HG02981 (cell line): ENCODE results near the gene ZCCHC17.
"Not testable (repeated sequence)": the region's sequence is repeated elsewhere in the genome, so short reads cannot be mapped to it uniquely, and the experiment has no call there.

Source experiments
- ATAC-seq: cut with Tn5 transposase; IDR thresholded peaks from one replicate; pipeline ENCODE4 v1.9.1; 2021; ENCODE audit warnings: mild to moderate bottlenecking, moderate library complexity; ENCODE audit not compliant: unreplicated experiment

Gene ZCCHC17

GRCh38 chr1:31368611-31369107, 71.8 kb downstream of the ZCCHC17 start:
- no peak for ATAC-seq

- no peak for ATAC-seq
Observed at GRCh38 chr1:31370021-31370420, 73.2 kb downstream of the ZCCHC17 start.

DNA sequence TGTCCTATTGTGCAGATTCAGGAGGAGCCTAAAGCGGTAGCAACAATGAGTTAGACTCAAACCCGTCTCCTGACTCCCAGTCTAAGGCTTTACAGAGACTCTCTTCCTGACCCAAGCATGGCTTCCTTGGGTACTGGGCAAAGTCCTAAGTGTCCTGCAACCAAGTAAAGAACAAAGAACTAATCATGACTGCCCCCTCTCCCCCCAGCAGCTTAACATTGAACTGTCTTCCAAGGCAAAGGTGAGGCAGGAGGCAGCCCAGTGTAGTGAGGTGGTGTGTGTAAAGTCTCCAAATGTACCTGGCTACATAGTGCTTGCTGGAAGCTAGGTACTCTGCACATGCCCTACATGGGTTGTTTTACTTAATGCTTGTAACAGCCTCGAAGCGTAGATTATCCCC, 73.7 kb downstream of the ZCCHC17 start:
- no peak for ATAC-seq

- ATAC-seq: no peak
Observed at GRCh38 chr1:31371121-31371959, 74.5 kb downstream of the ZCCHC17 start.

GRCh38 chr1:31372051-31372450, 75.2 kb downstream of the ZCCHC17 start:
- ATAC-seq: no peak

- ATAC-seq: no peak
Observed at GRCh38 chr1:31372751-31373055, 75.9 kb downstream of the ZCCHC17 start.

- ATAC-seq: no peak
Observed at GRCh38 chr1:31373056-31373896, 76.4 kb downstream of the ZCCHC17 start, which contains the start of gene FABP3. TSS of gene FABP3 (minus strand) at chr1:31373076. CDS start at chr1:31373014, 62 bp downstream.

DNA sequence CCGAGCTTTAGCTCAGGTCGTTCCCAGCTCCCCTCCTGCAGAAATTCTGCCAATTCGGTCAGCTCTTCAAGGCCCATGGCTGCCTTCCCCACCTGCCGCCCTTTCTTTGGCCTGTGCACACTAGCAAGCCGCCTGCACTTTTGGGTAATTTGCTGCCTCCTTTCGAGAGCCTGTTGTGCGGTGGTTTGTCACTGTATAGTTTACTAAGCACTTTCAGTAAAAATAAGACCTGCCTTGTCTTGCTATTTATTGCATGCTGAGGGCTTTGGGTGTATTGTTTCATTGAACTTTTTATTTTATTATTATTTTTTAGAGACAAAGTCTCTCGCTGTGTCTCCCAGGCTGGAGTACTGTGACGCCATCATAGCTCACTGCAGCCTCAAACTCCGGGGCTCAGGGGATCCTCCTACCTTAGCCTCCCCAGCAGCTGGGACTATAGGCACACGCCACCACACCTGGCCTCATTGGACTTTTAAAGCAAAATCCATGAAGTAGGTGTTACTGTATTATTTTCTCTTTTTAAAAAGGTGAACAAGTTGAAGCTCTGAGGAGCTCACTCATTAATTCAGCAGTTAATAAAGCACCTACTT, 77.2 kb downstream of the ZCCHC17 start:
- ATAC-seq: no peak

GRCh38 chr1:31374511-31375196, 77.8 kb downstream of the ZCCHC17 start:
- ATAC-seq: no peak

GRCh38 chr1:31376375-31377134, 79.7 kb downstream of the ZCCHC17 start:
- no peak for ATAC-seq

DNA sequence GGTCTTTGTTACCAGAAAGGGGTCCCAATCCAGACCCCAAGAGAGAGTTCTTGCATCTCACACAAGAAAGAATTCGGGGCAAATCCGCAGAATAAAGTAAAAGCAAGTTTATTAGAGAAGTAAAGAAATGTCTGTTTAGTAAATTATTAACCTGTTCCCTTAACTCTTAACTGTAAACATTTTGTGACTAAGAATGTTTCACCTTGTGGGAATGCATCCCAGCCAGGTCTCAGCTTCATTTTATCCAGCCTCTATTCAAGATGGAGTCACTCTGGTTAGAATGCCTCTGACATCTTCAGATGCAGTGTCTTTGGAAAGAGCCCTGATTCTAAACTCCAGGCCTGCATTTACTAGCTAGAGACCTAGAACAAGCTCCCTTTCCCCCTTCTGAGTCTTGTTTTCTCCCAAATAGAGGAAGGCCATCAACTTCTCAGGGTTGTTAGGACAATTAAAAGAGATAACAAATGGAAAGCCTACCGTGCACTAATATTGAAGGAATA, 80.6 kb downstream of the ZCCHC17 start:
- ATAC-seq: no peak

DNA sequence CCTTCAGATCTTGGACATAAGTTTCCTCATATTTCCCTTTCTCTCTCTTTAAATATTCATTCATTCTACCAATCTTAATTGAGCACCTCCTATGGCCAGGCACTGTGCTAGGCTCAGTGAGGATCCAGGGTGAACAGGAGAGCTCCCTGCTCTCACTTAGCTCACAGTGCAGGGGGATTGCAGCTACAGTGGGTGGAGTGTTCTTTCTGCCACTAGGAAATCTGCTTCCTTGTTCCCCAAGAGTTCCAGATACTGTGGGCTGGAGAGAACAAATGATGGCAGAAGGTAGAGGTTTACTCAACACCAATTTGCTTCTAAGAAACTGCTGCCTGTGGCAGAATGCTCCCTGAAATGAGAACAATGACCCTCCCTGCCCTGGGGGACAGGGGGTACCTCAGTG, 81.2 kb downstream of the ZCCHC17 start:
- ATAC-seq: no peak

DNA sequence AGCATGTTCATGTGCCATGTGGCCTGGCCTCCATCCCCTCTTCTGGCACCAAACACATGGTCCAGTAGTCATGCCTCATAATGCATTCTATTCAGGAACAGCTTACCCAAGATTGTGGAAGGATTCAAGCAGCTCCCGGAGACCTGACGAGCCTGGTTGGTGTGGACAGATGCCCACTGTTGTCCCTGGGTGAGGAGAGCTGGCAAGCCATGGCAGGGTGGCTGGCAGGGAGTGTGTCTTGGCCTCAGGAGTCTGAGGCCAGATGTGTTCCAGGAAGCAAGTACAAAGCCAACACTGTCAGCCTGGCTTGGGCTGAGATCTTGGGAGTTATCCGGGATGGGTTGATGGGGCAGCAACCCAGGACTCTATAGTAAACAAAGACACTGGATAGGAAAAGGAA, 83.3 kb downstream of the ZCCHC17 start:
- ATAC-seq: no peak

DNA sequence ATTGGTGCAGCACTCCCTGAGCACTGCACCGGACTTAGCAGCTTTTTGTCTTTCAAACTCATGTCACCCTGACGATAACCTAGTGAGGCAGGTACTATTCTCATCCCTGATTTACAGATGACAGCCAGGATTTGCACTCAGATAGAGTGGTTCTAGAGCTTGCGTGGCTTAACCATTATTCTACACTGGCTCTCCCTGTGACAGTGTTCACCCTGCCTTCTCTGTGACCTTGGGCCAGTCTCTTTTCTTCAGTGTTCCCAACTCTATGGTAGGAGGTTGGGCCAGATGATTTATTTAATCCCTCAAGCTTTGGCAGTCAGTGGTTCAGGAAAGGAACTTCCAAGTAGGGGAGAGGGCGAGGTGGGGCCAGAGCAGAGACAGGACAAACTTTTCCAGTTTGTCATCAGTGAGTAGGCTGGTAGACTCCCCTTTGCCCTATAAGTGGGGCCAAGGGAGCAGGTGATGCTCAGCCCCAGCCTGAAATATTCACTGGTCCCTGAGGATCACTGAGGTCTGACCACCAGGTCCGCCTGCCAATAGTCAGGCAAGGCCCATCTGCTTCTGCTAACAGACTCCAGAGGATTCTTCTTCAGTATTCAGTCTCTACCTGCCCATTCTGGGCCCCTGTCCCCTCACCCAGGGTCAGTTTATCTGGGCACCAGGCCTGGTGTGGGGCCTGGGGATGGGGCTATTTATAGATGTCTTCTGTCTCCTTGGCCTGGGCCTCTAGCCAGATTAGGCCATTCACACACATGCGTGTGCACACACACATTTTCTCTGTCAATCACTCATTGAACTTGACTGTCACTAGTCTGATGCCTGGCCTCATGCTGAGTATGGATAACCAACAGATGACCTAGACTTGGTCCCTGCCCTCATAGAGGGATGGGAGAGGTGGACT, 84.8 kb downstream of the ZCCHC17 start:
- no peak for ATAC-seq

GRCh38 chr1:31382379-31382989, 85.7 kb downstream of the ZCCHC17 start:
- ATAC-seq: no peak

DNA sequence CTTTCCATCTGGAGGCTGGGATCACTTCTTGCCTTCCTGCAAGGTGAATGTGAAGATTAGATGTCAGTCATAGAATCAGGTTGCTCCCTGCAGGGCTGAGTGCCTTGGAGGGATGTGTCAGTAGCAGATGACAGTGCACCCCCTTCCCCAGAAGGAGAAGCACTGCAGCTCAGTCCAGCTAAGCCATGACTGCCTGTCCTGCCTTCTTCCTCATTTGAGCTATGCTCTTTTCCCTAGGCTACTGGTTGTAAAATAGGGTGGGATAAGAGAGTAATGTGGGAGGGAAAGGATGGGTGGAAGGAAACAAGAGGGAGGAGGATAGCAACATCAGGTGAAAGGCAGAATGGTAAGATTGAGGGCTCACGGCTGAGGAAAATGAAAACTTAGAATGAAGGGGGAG, 87.1 kb downstream of the ZCCHC17 start:
- ATAC-seq: no peak

- ATAC-seq: not testable (repeated sequence)
Observed at GRCh38 chr1:31386576-31387243, 89.9 kb downstream of the ZCCHC17 start.

DNA sequence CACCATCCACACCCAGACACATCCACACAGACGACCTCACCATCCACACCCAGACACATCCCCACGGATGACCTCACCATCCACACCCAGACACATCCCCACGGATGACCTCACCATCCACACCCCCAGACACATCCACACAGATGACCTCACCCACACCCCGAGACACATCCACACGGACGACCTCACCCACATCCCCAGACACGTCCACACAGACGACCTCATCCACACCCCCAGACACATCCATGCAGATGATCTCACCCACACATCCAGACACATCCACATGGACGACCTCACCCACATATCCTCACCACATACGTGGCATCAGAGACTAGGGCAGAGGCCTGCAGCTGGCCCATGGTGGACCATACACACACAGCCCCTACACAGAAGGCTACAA, 90.8 kb downstream of the ZCCHC17 start:
- no peak for ATAC-seq
